DND-41 (cell line): ENCODE measurements around the gene DNAH17.

Experiments
- ATAC-seq: fragments of 200-7000 bp; cut with Tn5 transposase; 3 replicates; pipeline ENCODE4 v1.9.1; 2021; ENCODE audit warnings: low read depth; ENCODE audit not compliant: insufficient read depth
- DNase-seq: peaks from one replicate; pipeline ENCODE4 v3.0.0-alpha.2; 2020
- H2AFZ ChIP-seq: 2 replicates; pipeline ENCODE4 v1.6.0; 2012; ENCODE audit warnings: low read depth, low read length
- H3K27ac ChIP-seq: 2 replicates; pipeline ENCODE4 v1.5.1; 2012; ENCODE audit warnings: low read length, inconsistent platforms
- H3K27me3 ChIP-seq: fragments of 200-600 bp; sonication (generic); 2 replicates; pipeline ENCODE4 v1.6.0; 2012; ENCODE audit warnings: low read length, mild to moderate bottlenecking, inconsistent platforms; ENCODE audit not compliant: insufficient read depth, poor library complexity
- H3K36me3 ChIP-seq: 2 replicates; pipeline ENCODE4 v1.5.1; 2012; ENCODE audit warnings: low read length, inconsistent platforms; ENCODE audit not compliant: insufficient read depth
- H3K4me1 ChIP-seq: 2 replicates; pipeline ENCODE4 v1.5.1; 2012; ENCODE audit warnings: mild to moderate bottlenecking, low read length; ENCODE audit not compliant: insufficient read depth
- H3K4me2 ChIP-seq: 2 replicates; pipeline ENCODE4 v1.6.0; 2012; ENCODE audit warnings: mild to moderate bottlenecking, moderate library complexity, low read length, inconsistent platforms; ENCODE audit not compliant: insufficient read depth
- H3K4me3 ChIP-seq, 2 experiments: fragments of 200-600 bp in 1 of 2; shearing (Covaris generic) in 1 of 2; 2 replicates each; pipeline ENCODE4 v1.5.1; 2012 to 2016; ENCODE audit warnings: inconsistent platforms in 2 of 2, low read length in 2 of 2, mild to moderate bottlenecking in 2 of 2, low read depth in 1 of 2, moderate library complexity in 1 of 2
- H3K79me2 ChIP-seq: 2 replicates; pipeline ENCODE4 v1.6.0; 2012; ENCODE audit warnings: low read length, inconsistent platforms; ENCODE audit not compliant: insufficient read depth
- H3K9ac ChIP-seq: 2 replicates; pipeline ENCODE4 v1.6.0; 2012; ENCODE audit warnings: low read depth, mild to moderate bottlenecking, inconsistent platforms, low read length, moderate library complexity
- H3K9me3 ChIP-seq: 2 replicates; pipeline ENCODE4 v1.5.1; 2012; ENCODE audit warnings: low read length, moderate library complexity, mild to moderate bottlenecking, inconsistent platforms; ENCODE audit not compliant: insufficient read depth, severe bottlenecking
- H4K20me1 ChIP-seq: 2 replicates; pipeline ENCODE4 v1.6.0; 2012; ENCODE audit warnings: low read length; ENCODE audit not compliant: insufficient read depth
- CTCF ChIP-seq: IDR thresholded peaks from 2 replicates; pipeline ENCODE4 v1.5.1; 2012; ENCODE audit warnings: borderline replicate concordance, low read length, moderate library complexity, mild to moderate bottlenecking; ENCODE audit not compliant: poor library complexity, severe bottlenecking; ENCODE audit errors: extremely low read depth
- EZH2 ChIP-seq: IDR thresholded peaks from 3 replicates; pipeline ENCODE4 v1.6.1; 2012; ENCODE audit warnings: borderline replicate concordance, low read depth, mild to moderate bottlenecking, moderate library complexity, low read length, inconsistent platforms; ENCODE audit not compliant: severe bottlenecking

Gene DNAH17

GRCh38 chr17:78523934-78524655, 53.1 kb downstream of the DNAH17 start:
- Histone ChIP-seq H3K36me3 (no peaks in the 10 kb centered on the region), H3K79me2 (no peaks in the 10 kb centered on the region), H3K27ac (no peak overlapping the region), H3K9me3 (no peaks in the 10 kb centered on the region), H3K27me3 (no peaks in the 10 kb centered on the region), H4K20me1 (no peaks in the 10 kb centered on the region), H3K4me2 (no peak overlapping the region), H3K4me1 (no peaks in the 10 kb centered on the region), H2AFZ (no peak overlapping the region), H3K4me3 (no peak overlapping the region), H3K9ac (no peak overlapping the region)
- ATAC-seq (no peak), DNase-seq (no peak)
- TF ChIP-seq EZH2 (no peak), CTCF (no peak)

- no peak overlapping the region for H3K4me3 ChIP-seq
- ATAC-seq (no peak), DNase-seq (no peak)
- no peaks in the 10 kb centered on the region for H3K36me3 ChIP-seq
- no peaks in the 10 kb centered on the region for H4K20me1 ChIP-seq
- no peaks in the 10 kb centered on the region for H3K79me2 ChIP-seq
- H2AFZ ChIP-seq = no peak overlapping the region
- H3K4me1 ChIP-seq = no peaks in the 10 kb centered on the region
- no peaks in the 10 kb centered on the region for H3K9me3 ChIP-seq
- H3K27me3 ChIP-seq = no peaks in the 10 kb centered on the region
- TF ChIP-seq EZH2 (no peak), CTCF (no peak)
- no peak overlapping the region for H3K4me2 ChIP-seq
- no peak overlapping the region for H3K27ac ChIP-seq
- no peak overlapping the region for H3K9ac ChIP-seq
Measured at GRCh38 chr17:78522031-78522809, 55.0 kb downstream of the DNAH17 start.

- no peaks in the 10 kb centered on the region for H3K9me3 ChIP-seq
- no peak overlapping the region for H3K9ac ChIP-seq
- no peaks in the 10 kb centered on the region for H3K36me3 ChIP-seq
- no peak overlapping the region for H3K4me2 ChIP-seq
- no peak overlapping the region for H3K4me3 ChIP-seq
- no peaks in the 10 kb centered on the region for H3K27me3 ChIP-seq
- no peak for DNase-seq
- H3K79me2 ChIP-seq = no peaks in the 10 kb centered on the region
- no peak overlapping the region for H2AFZ ChIP-seq
- H3K4me1 ChIP-seq = no peaks in the 10 kb centered on the region
- H4K20me1 ChIP-seq = no peaks in the 10 kb centered on the region
- TF ChIP-seq EZH2 (no peak), CTCF (no peak)
- ATAC-seq = no peak
- H3K27ac ChIP-seq = no peak overlapping the region
Measured at GRCh38 chr17:78517421-78517820, 59.8 kb downstream of the DNAH17 start.
